ENCODE data around the gene SORBS1. TPM values are rescaled to one million over a fixed set of nuclear protein-coding genes. Genes with fewer than 3 reads are reported as not detected.

The SORBS1 gene
- total and polyA plus RNA-seq, 2 of the 13 experiments (the other 11 are each of a cell fraction or from before 2014, with no cell fraction given): 16.8 to 39.8 TPM

- POLR2A ChIA-PET: interaction anchor here (4.7 kb wide), 1 partner anchor 8 kb away, joined by 41 read pairs; no protein-coding TSS in a partner anchor
- ATAC-seq: no peak
- H3K79me2 ChIP-seq (ENCODE audit: insufficient read depth, low read length): peaks cover 82% of the 10 kb centered on the region
- peaks cover 2 to 7% of the 10 kb centered on the region in 2 experiments; a peak in 2 of 5 replicates for H3K36me3 ChIP-seq (replicated peaks in 1 of 2; ENCODE audit: control insufficient read depth in 1 of 2, insufficient read depth in 2 of 2, low read length in 2 of 2)
- BruUV-seq (replicated peaks): no TSS peak
- H4K20me1 ChIP-seq (ENCODE audit: insufficient read depth, low read length): peaks cover 7% of the 10 kb centered on the region; the same call in 1 of the 2 replicates
- 98% methylated on average over 3 of the region's 3 CpGs for WGBS (ENCODE audit: low lambda C conversion rate)
- H3K4me1 ChIP-seq (ENCODE audit: insufficient read depth, low read length): peaks cover 81% of the 10 kb centered on the region
- no peaks in the 10 kb centered on the region for H3K27me3 ChIP-seq (ENCODE audit: control insufficient read depth in 1 of 2, insufficient read depth in 2 of 2, low read length in 2 of 2)
- no peak overlapping the region for H3K27ac ChIP-seq (ENCODE audit: extremely low read length, insufficient read depth, low read length)
- intact Hi-C loops (cut with micrococcal nuclease; ENCODE audit: unreplicated experiment): loop anchor here (5.0 kb wide), 1 partner anchor 45 kb away; no protein-coding TSS in a partner anchor
- H3K4me2 ChIP-seq (ENCODE audit: low read depth, low read length): peak overlapping the region; percentile 82
- no peak overlapping the region for H2AFZ ChIP-seq (ENCODE audit: low read length)
- CTCF ChIA-PET (ENCODE audit: low intra/inter-chr PET ratio, low total read pairs): no interaction called here
- no peak overlapping the region; the same call in 1 of the 2 replicates for H3K9ac ChIP-seq (ENCODE audit: insufficient read depth, low read depth, low read length)
- no peak for DNase-seq (ENCODE audit: low spot score)
- H3K4me3 ChIP-seq (replicated peaks in 1 of 3; ENCODE audit: insufficient read depth in 1 of 3, low read depth in 2 of 3, low read length in 3 of 3): 0 out of 6 replicates have a peak overlapping the region, but pooled peaks of 1 of the 3 experiments have one; percentile 6
- no peaks in the 10 kb centered on the region for H3K9me3 ChIP-seq (ENCODE audit: low read length)
- in situ Hi-C loops (cut with HindIII; ENCODE audit: extremely low pct_ligation_motif_present, low pct_unique_long_range_greater_than_20kb): loop anchor here (5.0 kb wide), 1 partner anchor 75 kb away; no protein-coding TSS in a partner anchor
- FAIRE-seq: no peak
- no peak for TF ChIP-seq MEIS1 (CRISPR knock-in tag; IDR thresholded peaks at IDR 0.05; ENCODE audit: borderline replicate concordance)
- TF ChIP-seq, protein P1, sequence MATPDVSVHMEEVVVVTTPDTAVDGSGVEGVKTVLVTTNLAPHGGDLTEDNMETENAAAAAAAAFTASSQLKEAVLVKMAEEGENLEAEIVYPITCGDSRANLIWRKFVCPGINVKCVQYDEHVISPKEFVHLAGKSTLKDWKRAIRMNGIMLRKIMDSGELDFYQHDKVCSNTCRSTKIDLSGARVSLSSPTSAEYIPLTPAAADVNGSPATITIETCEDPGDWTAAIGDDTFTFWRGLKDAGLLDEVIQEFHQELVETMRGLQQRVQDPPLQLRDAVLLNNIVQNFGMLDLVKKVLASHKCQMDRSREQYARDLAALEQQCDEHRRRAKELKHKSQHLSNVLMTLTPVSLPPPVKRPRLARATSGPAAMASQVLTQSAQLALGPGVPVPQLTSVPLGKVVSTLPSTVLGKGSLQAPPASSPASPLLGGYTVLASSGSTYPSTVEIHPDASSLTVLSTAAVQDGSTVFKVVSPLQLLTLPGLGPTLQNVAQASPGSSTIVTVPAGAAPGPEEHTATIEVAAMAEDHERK (CRISPR knock-in tag; IDR thresholded peaks at IDR 0.05; ENCODE audit: low read depth): no peak
- TF ChIP-seq, protein P2, sequence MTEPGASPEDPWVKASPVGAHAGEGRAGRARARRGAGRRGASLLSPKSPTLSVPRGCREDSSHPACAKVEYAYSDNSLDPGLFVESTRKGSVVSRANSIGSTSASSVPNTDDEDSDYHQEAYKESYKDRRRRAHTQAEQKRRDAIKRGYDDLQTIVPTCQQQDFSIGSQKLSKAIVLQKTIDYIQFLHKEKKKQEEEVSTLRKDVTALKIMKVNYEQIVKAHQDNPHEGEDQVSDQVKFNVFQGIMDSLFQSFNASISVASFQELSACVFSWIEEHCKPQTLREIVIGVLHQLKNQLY (CRISPR knock-in tag; IDR thresholded peaks at IDR 0.05): no peak
- TF ChIP-seq ZIK1 (CRISPR knock-in tag; IDR thresholded peaks at IDR 0.05; ENCODE audit: borderline replicate concordance, low read depth): no peak
- TF ChIP-seq POGZ (CRISPR knock-in tag; IDR thresholded peaks at IDR 0.05): no peak
- TF ChIP-seq SYNCRIP (IDR thresholded peaks at IDR 0.05; ENCODE audit: insufficient read depth, low read depth, low read length): no peak
- TF ChIP-seq ZNF607 (CRISPR knock-in tag; IDR thresholded peaks at IDR 0.05; ENCODE audit: borderline replicate concordance): no peak
- TF ChIP-seq SKIL (CRISPR knock-in tag; IDR thresholded peaks at IDR 0.05; ENCODE audit: borderline replicate concordance): no peak
- TF ChIP-seq DZIP1 (CRISPR knock-in tag; IDR thresholded peaks at IDR 0.05): no peak
- no peak for TF ChIP-seq ZNF513 (CRISPR knock-in tag; conservative IDR thresholded peaks at IDR 0.05)
- no peak for TF ChIP-seq WIZ (CRISPR knock-in tag; IDR thresholded peaks at IDR 0.05)
- TF ChIP-seq, protein P3, sequence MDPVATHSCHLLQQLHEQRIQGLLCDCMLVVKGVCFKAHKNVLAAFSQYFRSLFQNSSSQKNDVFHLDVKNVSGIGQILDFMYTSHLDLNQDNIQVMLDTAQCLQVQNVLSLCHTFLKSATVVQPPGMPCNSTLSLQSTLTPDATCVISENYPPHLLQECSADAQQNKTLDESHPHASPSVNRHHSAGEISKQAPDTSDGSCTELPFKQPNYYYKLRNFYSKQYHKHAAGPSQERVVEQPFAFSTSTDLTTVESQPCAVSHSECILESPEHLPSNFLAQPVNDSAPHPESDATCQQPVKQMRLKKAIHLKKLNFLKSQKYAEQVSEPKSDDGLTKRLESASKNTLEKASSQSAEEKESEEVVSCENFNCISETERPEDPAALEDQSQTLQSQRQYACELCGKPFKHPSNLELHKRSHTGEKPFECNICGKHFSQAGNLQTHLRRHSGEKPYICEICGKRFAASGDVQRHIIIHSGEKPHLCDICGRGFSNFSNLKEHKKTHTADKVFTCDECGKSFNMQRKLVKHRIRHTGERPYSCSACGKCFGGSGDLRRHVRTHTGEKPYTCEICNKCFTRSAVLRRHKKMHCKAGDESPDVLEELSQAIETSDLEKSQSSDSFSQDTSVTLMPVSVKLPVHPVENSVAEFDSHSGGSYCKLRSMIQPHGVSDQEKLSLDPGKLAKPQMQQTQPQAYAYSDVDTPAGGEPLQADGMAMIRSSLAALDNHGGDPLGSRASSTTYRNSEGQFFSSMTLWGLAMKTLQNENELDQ (CRISPR knock-in tag; IDR thresholded peaks at IDR 0.05; ENCODE audit: borderline replicate concordance): no peak
These were observed 273.9 kb downstream of the SORBS1 start for GRCh38 chr10:95287281-95287680.
